HEK293 (cell line): ENCODE measurements around the gene AOAH.

Experiments
- CTCF ChIA-PET: fragments of 350-600 bp; formaldehyde crosslinking; extraction: SDS; loops from one replicate; lab custom pipeline; 2021; ENCODE audit warnings: antibody characterized with exemption; lab: Yijun Ruan, JAX
- POLR2A ChIA-PET: fragments of 300-600 bp; formaldehyde crosslinking; extraction: SDS; loops from one replicate; lab custom pipeline; 2020; ENCODE audit warnings: antibody characterized with exemption, inconsistent platforms; lab: Yijun Ruan, JAX
- H3K27ac ChIP-seq: fragments of 200-500 bp; sonication (Bioruptor generic); 2 replicates; pipeline ENCODE4 v1.5.1; 2014; ENCODE audit warnings: low read depth, low read length, control low read depth, inconsistent platforms; ENCODE audit errors: extremely low read depth
- H3K36me3 ChIP-seq, 2 experiments: fragments of 200-500 bp in 1 of 2; sonication (Bioruptor generic) in 1 of 2; 1 replicate in 1 of 2; 2 replicates in 1 of 2; pipeline ENCODE4 v1.5.1; 2014 to 2017; ENCODE audit warnings: inconsistent platforms in 2 of 2, low read length in 2 of 2; ENCODE audit not compliant: control insufficient read depth in 2 of 2, insufficient read depth in 1 of 2
- H3K4me1 ChIP-seq: fragments of 200-500 bp; sonication (Bioruptor generic); 2 replicates; pipeline ENCODE4 v1.5.1; 2014; ENCODE audit warnings: mild to moderate bottlenecking, low read length, inconsistent platforms; ENCODE audit not compliant: control insufficient read depth, insufficient read depth
- H3K4me3 ChIP-seq: 2 replicates; pipeline ENCODE4 v1.5.1; 2011; ENCODE audit warnings: low read depth, mild to moderate bottlenecking, control low read depth, low read length, moderate library complexity
- H3K9me3 ChIP-seq: fragments of 200-500 bp; sonication (Bioruptor generic); 2 replicates; pipeline ENCODE4 v1.5.1; 2014; ENCODE audit warnings: low read depth, low read length, inconsistent platforms; ENCODE audit not compliant: control insufficient read depth, insufficient read depth
- PRDM10 ChIP-seq: fragments of 450-650 bp; formaldehyde crosslinking; IDR thresholded peaks from 2 replicates; pipeline ENCODE4 v1.5.1; 2016; ENCODE audit warnings: missing biosample characterization, missing genetic modification characterization
- PRDM2 ChIP-seq: fragments of 450-650 bp; formaldehyde crosslinking; IDR thresholded peaks from 2 replicates; pipeline ENCODE4 v1.5.1; 2016; ENCODE audit warnings: missing biosample characterization, missing genetic modification characterization, borderline replicate concordance
- ZNF148 ChIP-seq: fragments of 450-650 bp; formaldehyde crosslinking; IDR thresholded peaks from 2 replicates; pipeline ENCODE4 v1.5.0; 2017; ENCODE audit warnings: missing biosample characterization, missing genetic modification characterization, borderline replicate concordance
- ZNF155 ChIP-seq: fragments of 450-650 bp; formaldehyde crosslinking; IDR thresholded peaks from 2 replicates; pipeline ENCODE4 v1.5.1; 2016; ENCODE audit warnings: missing biosample characterization, missing genetic modification characterization
- ZNF341 ChIP-seq: fragments of 450-650 bp; formaldehyde crosslinking; IDR thresholded peaks from 2 replicates; pipeline ENCODE4; 2016; ENCODE audit warnings: low read depth, missing biosample characterization, missing genetic modification characterization
- ZNF433 ChIP-seq: fragments of 450-650 bp; formaldehyde crosslinking; IDR thresholded peaks from 2 replicates; pipeline ENCODE4 v1.5.1; 2016; ENCODE audit warnings: missing biosample characterization, missing genetic modification characterization, low read depth
- ZNF704 ChIP-seq: fragments of 450-650 bp; formaldehyde crosslinking; IDR thresholded peaks from 2 replicates; pipeline ENCODE4 v1.5.1; 2016; ENCODE audit warnings: missing biosample characterization, missing genetic modification characterization
- ZSCAN4 ChIP-seq: fragments of 450-650 bp; formaldehyde crosslinking; IDR thresholded peaks from 2 replicates; pipeline ENCODE4 v1.5.1; 2017; ENCODE audit warnings: missing biosample characterization, missing genetic modification characterization

The AOAH gene

GRCh38 chr7:36673703-36674102 is 50.6 kb downstream of the AOAH start (continued):
- TF ChIP-seq PRDM10 (tag by site-specific recombination) (no peak), ZNF433 (tag by site-specific recombination) (no peak), PRDM2 (tag by site-specific recombination) (no peak), ZNF155 (tag by site-specific recombination) (no peak), ZNF704 (tag by site-specific recombination) (no peak), ZNF148 (tag by site-specific recombination) (no peak)

- H3K36me3 ChIP-seq = no peaks in the 10 kb centered on the region
- H3K9me3 ChIP-seq = no peaks in the 10 kb centered on the region
- ChIA-PET CTCF (interaction anchor here (0.6 to 6.9 kb wide), 41 partner anchors 10 to 530 kb away, joined by 3 to 111 read pairs (median 4); no protein-coding TSS in a partner anchor), POLR2A (no interaction called here)
- no peak overlapping the region for H3K27ac ChIP-seq
- no peak for TF ChIP-seq ZNF341 (tag by site-specific recombination)
- TF ChIP-seq ZSCAN4 (tag by site-specific recombination) = peak; percentile 87
- H3K4me3 ChIP-seq = no peak overlapping the region
- H3K4me1 ChIP-seq = no peaks in the 10 kb centered on the region
Observed at GRCh38 chr7:36671432-36671829, 52.9 kb downstream of the AOAH start.
